Mucosa of stomach (tissue), 1 donor: ENCODE data around the gene NPIPA5.
"Not testable (repeated sequence)": the region's sequence is repeated elsewhere in the genome, so short reads cannot be mapped to it uniquely, and the experiment has no call there.

ENCODE experiments used
- H3K27me3 ChIP-seq: one replicate; pipeline ENCODE4 v1.7.0; 2013; ENCODE audit warnings: mild to moderate bottlenecking, low read length; ENCODE audit not compliant: control insufficient read depth, insufficient read depth
- H3K36me3 ChIP-seq: one replicate; pipeline ENCODE4 v1.7.0; 2013; ENCODE audit warnings: low read length; ENCODE audit not compliant: control insufficient read depth, insufficient read depth
- H3K4me1 ChIP-seq: one replicate; pipeline ENCODE4 v1.7.0; 2013; ENCODE audit warnings: mild to moderate bottlenecking, low read length; ENCODE audit not compliant: control insufficient read depth, insufficient read depth
- H3K4me3 ChIP-seq: one replicate; pipeline ENCODE4 v1.7.0; 2013; ENCODE audit warnings: low read length
- H3K9ac ChIP-seq: one replicate; pipeline ENCODE4 v1.7.0; 2013; ENCODE audit warnings: mild to moderate bottlenecking, low read length, moderate library complexity
- H3K9me3 ChIP-seq: one replicate; pipeline ENCODE4 v1.7.0; 2013; ENCODE audit warnings: mild to moderate bottlenecking, low read length, moderate library complexity; ENCODE audit not compliant: control insufficient read depth
- donor health status: Pancreatic carcinoma.

The NPIPA5 gene

DNA sequence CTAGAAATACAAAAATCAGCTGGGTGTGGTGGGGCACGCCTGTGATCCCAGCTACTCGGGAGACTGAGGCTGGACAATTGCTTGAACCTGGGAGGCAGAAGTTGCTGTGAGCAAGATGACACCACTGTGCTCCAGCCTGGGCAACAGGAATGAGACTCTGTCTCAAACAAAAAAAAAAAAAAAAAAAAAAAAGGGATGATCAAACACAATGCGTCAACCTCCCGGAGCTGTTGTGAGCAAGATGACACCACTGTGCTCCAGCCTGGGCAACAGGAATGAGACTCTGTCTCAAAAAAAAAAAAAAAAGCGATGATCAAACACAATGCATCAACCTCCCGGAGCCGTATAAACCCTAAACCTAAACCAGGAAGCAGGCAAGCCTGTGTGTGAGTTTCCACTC, 20.6 kb downstream of the NPIPA5 start:
- H3K4me3 ChIP-seq, H3K9me3 ChIP-seq, H3K4me1 ChIP-seq, H3K27me3 ChIP-seq, H3K36me3 ChIP-seq, H3K9ac ChIP-seq: not testable (repeated sequence)

DNA sequence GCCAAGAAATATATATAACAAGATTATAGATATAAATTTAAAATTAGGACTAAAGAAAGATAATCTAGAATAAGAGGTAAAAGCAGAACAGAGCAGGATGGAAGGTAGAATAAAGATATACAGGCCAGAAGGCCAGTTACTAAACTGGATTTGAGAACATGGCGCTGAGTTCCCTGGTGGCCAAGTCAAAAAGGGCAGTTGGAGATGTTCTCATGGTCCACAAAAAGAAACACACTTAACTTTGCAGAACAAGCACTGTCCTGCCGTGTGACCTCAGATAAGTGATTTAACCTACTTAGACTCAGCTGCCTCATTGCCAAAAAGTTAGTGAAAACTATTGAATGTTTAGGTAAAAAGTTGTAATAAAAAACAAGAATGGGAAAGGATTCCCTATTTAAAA, 23.2 kb downstream of the NPIPA5 start:
- not testable (repeated sequence) for H3K9ac ChIP-seq, H3K9me3 ChIP-seq, H3K4me1 ChIP-seq

DNA sequence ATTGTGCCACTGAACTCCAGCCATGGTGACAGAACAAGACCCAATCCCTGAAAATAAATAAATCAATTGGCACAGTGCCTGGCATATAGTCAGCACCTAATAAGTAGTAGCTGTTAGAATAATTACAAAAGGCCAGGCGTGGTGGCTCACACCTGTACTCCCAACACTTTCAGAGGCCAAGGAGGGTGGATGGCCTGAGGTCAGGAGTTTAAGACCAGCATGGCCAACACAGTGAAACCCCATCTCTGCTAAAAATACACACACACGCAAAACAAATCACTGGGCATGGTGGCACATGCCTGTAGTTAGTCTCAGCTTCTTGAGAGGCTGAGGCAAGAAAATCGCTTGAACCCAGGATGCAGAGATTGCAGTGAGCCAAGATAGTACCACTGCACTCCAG, 25.2 kb downstream of the NPIPA5 start:
- not testable (repeated sequence) for H3K36me3 ChIP-seq, H3K4me1 ChIP-seq, H3K4me3 ChIP-seq, H3K9ac ChIP-seq, H3K9me3 ChIP-seq, H3K27me3 ChIP-seq

More for the DNA sequence above, 23.2 kb downstream of the NPIPA5 start:
- H3K27me3 ChIP-seq, H3K4me3 ChIP-seq, H3K36me3 ChIP-seq: not testable (repeated sequence)

DNA sequence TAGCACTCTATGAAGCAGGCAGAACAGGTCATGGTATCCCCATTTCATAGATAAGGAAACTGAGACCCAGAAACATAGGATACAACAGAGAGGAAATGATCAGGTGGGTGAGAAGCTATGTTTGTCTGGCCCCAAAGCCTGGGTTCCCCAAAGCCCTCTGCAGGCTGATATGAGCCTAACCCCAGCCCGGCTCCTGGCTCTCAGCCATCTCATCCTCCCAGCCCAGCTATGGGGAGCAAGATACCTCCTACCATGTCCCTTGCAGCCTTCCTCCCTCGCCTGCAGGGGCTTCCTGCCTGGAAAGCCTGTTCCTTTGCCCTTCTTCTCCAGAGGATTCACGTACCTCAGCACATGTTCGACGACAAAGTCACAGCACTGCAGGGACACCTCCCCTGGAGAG, 26.3 kb downstream of the NPIPA5 start:
- H3K36me3 ChIP-seq, H3K4me1 ChIP-seq, H3K9ac ChIP-seq, H3K4me3 ChIP-seq, H3K27me3 ChIP-seq, H3K9me3 ChIP-seq: not testable (repeated sequence)

DNA sequence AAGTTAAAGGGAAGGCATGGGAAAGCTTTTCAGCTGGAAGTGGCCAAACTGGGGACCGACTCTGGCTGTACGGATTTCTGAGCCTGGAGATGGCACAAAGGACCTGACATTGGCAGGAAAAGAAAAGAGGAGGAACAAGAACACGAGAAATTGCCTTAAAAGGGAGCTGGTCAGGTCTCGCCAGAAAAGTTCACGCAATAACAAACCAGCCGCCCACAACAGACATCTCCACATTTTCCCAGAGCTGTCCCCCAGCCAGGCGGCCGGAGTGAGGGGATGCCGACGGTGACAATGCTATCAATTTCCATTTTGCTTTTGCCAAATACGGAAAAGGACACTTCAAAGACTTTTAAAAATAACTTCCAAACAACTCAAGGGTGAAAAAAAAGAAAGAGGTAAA, 26.8 kb downstream of the NPIPA5 start:
- H3K4me1 ChIP-seq, H3K36me3 ChIP-seq, H3K9me3 ChIP-seq, H3K27me3 ChIP-seq, H3K4me3 ChIP-seq, H3K9ac ChIP-seq: not testable (repeated sequence)

DNA sequence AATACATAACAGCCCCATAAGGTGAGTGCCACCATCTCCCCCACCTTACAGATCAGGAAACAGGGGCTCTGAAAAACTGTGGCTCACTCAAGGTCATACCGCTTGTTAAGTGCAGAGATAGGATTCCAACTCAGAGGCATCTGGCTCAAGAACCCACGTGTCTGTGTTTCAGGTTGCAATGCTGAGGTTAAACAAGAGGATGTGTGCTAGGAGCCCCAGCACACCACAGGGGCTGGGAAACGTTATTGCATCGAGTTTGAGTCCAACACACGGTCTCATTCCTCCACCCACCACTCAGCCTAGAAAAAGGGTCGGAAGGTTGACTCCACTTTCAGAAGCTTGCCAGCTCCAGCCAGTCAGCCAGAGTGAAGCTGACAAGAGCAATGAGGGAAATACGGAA, 29.4 kb downstream of the NPIPA5 start:
- not testable (repeated sequence) for H3K4me1 ChIP-seq, H3K4me3 ChIP-seq, H3K9ac ChIP-seq, H3K9me3 ChIP-seq, H3K36me3 ChIP-seq, H3K27me3 ChIP-seq

DNA sequence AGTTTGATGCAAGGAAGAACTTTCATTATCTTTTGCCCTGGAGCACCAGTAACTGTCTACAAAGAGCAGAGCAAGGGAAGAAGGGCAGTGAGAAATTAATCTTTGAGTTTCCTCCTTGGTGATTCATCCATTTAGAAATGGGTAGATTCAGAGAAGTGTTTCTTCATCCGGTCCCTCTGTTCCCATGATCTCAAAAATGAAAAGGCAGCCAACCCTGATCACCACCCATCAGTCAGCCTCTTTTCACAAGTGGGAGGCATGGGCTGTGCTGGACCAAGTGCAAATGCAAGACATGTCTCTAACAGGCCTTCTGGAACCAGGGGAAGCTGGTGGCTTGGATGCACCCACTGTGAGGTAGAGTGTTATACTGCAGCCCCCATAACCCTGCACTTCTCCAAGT, 35.8 kb downstream of the NPIPA5 start:
- H3K4me3 ChIP-seq: not testable (repeated sequence)

DNA sequence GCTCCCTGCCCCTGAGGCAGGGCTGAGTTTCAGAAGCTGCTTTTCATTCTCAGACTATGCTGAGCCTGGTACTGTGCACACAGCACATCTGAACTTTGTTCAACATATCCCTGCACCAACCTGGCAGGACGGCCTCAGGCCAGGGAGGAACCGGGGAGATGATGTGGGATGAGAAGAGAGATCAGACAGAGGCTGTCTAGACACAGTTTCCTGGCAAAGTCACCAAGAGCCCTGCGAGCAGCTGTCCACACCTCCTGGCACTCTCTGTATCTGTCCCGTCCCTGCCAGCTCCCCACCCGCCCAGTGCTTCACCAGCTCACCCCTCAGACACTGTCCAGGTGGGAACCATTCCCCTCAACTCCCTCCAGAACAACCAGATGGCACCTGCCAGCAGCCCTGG, 39.1 kb downstream of the NPIPA5 start:
- H3K9me3 ChIP-seq, H3K9ac ChIP-seq, H3K36me3 ChIP-seq, H3K4me1 ChIP-seq, H3K4me3 ChIP-seq, H3K27me3 ChIP-seq: not testable (repeated sequence)

More for the DNA sequence above, 35.8 kb downstream of the NPIPA5 start:
- not testable (repeated sequence) for H3K4me1 ChIP-seq, H3K9ac ChIP-seq, H3K36me3 ChIP-seq, H3K27me3 ChIP-seq, H3K9me3 ChIP-seq

DNA sequence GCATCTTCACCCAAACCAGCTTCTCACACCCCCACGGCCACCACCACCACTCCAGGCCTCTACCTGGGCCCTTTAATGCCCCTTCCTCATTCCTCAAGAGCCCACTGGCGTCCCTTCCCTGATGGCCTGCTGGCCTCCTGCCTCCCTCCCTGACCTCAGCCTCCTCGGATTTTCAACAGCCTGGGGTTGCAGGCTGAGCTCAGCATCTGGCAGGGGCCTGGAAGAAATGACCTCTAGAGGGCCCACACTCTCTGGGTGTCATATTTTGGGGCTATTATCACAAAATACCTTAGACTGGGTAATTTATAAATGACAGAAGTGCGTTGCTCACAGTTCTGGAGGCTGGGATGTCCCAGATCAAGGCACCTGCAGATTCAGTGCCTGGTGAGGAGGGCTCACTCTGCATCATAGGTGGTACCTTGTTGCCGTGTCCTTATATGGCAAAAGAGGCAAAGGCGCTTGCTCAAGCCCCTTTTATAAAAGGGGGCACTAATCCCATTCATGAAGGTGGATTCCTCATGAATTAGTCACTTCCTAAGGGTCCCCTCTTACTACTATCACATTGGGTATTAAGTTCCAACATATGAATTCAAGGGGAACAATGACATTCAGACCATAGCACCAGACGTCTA, 40.0 kb downstream of the NPIPA5 start:
- not testable (repeated sequence) for H3K4me3 ChIP-seq, H3K36me3 ChIP-seq, H3K27me3 ChIP-seq, H3K9ac ChIP-seq, H3K4me1 ChIP-seq, H3K9me3 ChIP-seq

DNA sequence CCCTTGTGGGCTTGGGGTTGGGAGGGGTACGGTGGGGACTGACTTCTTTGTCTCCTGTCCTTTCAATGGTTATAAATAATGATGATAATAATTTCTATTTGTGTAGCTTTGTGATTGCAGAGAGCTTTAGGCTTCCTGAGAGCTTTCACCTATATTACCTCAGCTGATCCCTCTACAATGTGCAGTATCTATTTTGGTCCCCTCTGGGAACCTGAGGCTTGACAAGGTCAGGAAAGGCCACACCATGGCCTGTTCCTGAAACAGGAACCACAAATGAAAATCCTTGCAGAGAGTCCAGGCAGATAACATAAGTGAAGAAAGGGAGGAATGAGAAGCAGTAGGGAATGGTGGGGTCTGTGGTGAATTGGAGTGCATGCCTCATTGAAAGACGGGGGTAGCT, 42.5 kb downstream of the NPIPA5 start:
- H3K4me3 ChIP-seq, H3K4me1 ChIP-seq, H3K9ac ChIP-seq: not testable (repeated sequence)

DNA sequence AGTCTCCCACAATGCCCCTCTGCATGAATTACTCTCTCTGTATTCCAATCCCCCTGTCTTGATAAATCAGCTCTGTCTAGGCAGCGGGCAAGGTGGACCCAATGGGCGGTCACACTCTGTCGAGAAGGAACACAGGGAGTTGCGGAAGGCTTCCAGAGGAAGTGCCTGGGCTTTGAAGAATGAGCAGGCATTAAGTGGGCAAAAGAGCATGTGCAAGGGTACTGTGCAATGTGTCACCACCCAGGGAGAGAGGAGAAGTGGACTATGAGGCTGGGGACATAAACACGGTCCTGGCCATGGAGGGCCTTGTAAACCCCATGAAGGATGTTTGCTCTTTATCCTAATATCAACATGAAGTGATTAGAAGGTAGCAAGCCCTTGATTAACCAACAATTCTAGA, 44.1 kb downstream of the NPIPA5 start:
- H3K4me3 ChIP-seq, H3K27me3 ChIP-seq, H3K9me3 ChIP-seq, H3K4me1 ChIP-seq, H3K36me3 ChIP-seq, H3K9ac ChIP-seq: not testable (repeated sequence)

More for the DNA sequence above, 42.5 kb downstream of the NPIPA5 start:
- not testable (repeated sequence) for H3K36me3 ChIP-seq, H3K27me3 ChIP-seq, H3K9me3 ChIP-seq

DNA sequence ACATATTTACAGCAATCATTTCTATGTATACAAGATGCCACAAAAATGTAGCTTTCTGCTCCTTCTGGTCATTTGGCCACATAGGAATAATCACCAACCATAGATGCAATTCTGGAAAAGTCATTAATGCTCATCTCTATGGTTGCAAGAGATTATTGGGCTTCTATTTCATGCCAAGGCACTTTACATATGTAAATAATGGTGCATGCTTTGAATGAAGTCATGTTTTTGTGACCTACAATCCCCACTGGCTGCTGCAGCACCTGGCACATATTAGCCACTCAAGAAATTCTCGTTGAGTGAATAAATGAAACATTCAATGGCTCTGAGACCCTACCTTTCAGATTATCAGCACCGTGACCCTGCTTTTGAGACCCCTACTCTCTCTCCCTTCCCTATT, 47.1 kb downstream of the NPIPA5 start:
- not testable (repeated sequence) for H3K4me1 ChIP-seq, H3K4me3 ChIP-seq, H3K9ac ChIP-seq, H3K27me3 ChIP-seq, H3K9me3 ChIP-seq, H3K36me3 ChIP-seq

DNA sequence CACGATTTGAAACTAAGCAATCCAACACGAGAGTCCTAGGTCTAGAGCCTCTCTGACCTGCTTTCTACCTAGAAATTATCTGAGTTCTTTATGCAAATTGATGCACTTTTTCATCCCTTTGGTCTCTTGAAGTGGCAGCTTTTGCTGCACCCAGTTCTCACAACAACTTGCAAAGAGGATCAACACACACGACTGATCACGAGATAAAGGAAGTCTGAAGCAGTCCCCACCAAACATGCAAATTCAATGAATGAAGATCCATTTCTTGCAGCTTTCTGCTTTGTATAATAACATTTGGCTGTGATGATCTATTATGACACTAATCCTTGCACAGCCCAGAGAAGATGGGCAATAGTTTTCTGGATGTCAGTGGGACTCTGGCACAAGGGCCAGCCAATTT, 53.1 kb downstream of the NPIPA5 start:
- H3K27me3 ChIP-seq, H3K9ac ChIP-seq, H3K9me3 ChIP-seq, H3K36me3 ChIP-seq, H3K4me1 ChIP-seq, H3K4me3 ChIP-seq: not testable (repeated sequence)
